Muscle layer of colon (tissue), 2 donors: ENCODE data around the gene C2CD2L.
A peak's percentile ranks its signal among the peaks of the same experiment; 100 is the strongest.
"Not testable (repeated sequence)": the region's sequence is repeated elsewhere in the genome, so short reads cannot be mapped to it uniquely, and the experiment has no call there.

ENCODE experiments used
- H3K27ac ChIP-seq: one replicate; pipeline ENCODE4 v1.7.0; 2013; ENCODE audit warnings: low read depth, mild to moderate bottlenecking, low read length, moderate library complexity
- H3K27me3 ChIP-seq, 2 donors: one replicate each; pipeline ENCODE4 v1.7.0; 2013; ENCODE audit warnings: low read length in 2 of 2, mild to moderate bottlenecking in 2 of 2; ENCODE audit not compliant: insufficient read depth in 2 of 2, control insufficient read depth in 1 of 2
- H3K36me3 ChIP-seq: one replicate; pipeline ENCODE4 v1.7.0; 2013; ENCODE audit warnings: mild to moderate bottlenecking, low read length; ENCODE audit not compliant: insufficient read depth
- H3K4me1 ChIP-seq: one replicate; pipeline ENCODE4 v1.7.0; 2013; ENCODE audit warnings: mild to moderate bottlenecking, low read length; ENCODE audit not compliant: insufficient read depth
- H3K4me3 ChIP-seq, 2 donors: one replicate each; pipeline ENCODE4 v1.7.0; 2013; ENCODE audit warnings: low read length in 2 of 2, low read depth in 1 of 2, mild to moderate bottlenecking in 1 of 2, moderate library complexity in 1 of 2
- H3K9ac ChIP-seq: one replicate; pipeline ENCODE4 v1.7.0; 2013; ENCODE audit warnings: low read length
- H3K9me3 ChIP-seq: one replicate; pipeline ENCODE4 v1.7.0; 2013; ENCODE audit warnings: mild to moderate bottlenecking, low read length
- donor health status: abdominal sarcoma.
- donor health status: Adenocarcinoma of cecum.

C2CD2L gene

GRCh38 chr11:119095066-119095880 is 11.9 kb upstream of the C2CD2L start:
- Histone ChIP-seq H3K27me3 (no peaks in the 10 kb centered on the region), H3K9ac (peak overlapping the region; percentile 35), H3K27ac (peak overlapping the region; percentile 89), H3K4me3 (peak overlapping the region; percentile 57 to 79), H3K9me3 (no peaks in the 10 kb centered on the region), H3K36me3 (peaks cover 37% of the 10 kb centered on the region), H3K4me1 (peaks cover 25% of the 10 kb centered on the region)

- no peak overlapping the region for H3K27ac ChIP-seq
- no peak overlapping the region for H3K9ac ChIP-seq
- no peaks in the 10 kb centered on the region for H3K9me3 ChIP-seq
Measured at GRCh38 chr11:119099711-119100110, 7.4 kb upstream of the C2CD2L start.

GRCh38 chr11:119100246-119100970 is 6.7 kb upstream of the C2CD2L start:
- no peaks in the 10 kb centered on the region for H3K27me3 ChIP-seq
- peak overlapping the region in 1 of 2 donors; percentile 78 for H3K4me3 ChIP-seq
- H3K36me3 ChIP-seq: peaks cover 22% of the 10 kb centered on the region
- H3K4me1 ChIP-seq: peaks cover 18% of the 10 kb centered on the region
- H3K9me3 ChIP-seq: no peaks in the 10 kb centered on the region
- H3K27ac ChIP-seq: no peak overlapping the region
- H3K9ac ChIP-seq: no peak overlapping the region

More at GRCh38 chr11:119099711-119100110, 7.4 kb upstream of the C2CD2L start:
- H3K4me1 ChIP-seq: peaks cover 18% of the 10 kb centered on the region
- no peak overlapping the region for H3K4me3 ChIP-seq
- no peaks in the 10 kb centered on the region for H3K27me3 ChIP-seq
- H3K36me3 ChIP-seq: peaks cover 22% of the 10 kb centered on the region

- H3K36me3 ChIP-seq: peaks cover 22% of the 10 kb centered on the region
Measured at GRCh38 chr11:119100994-119101758, 6.0 kb upstream of the C2CD2L start.

GRCh38 chr11:119101759-119102423 is 5.3 kb upstream of the C2CD2L start, which contains the start of gene DPAGT1:
TSS of gene DPAGT1 (minus strand) at chr11:119101853. CDS start at chr11:119101655, 198 bp downstream.
- Histone ChIP-seq H3K9me3 (no peaks in the 10 kb centered on the region), H3K27me3 (no peaks in the 10 kb centered on the region), H3K36me3 (peaks cover 16% of the 10 kb centered on the region), H3K9ac (peak within 1 kb of the TSS; percentile 72), H3K4me1 (peaks cover 21% of the 10 kb centered on the region), H3K4me3 (peak within 1 kb of the TSS; percentile 78 to 86), H3K27ac (peak within 1 kb of the TSS; percentile 81)

More at GRCh38 chr11:119100994-119101758, 6.0 kb upstream of the C2CD2L start:
- Histone ChIP-seq H3K27me3 (no peaks in the 10 kb centered on the region), H3K4me3 (peak overlapping the region; percentile 78 to 86), H3K9ac (peak overlapping the region; percentile 72), H3K9me3 (no peaks in the 10 kb centered on the region), H3K27ac (peak overlapping the region; percentile 81), H3K4me1 (peaks cover 15% of the 10 kb centered on the region)

GRCh38 chr11:119103161-119103664 is 3.9 kb upstream of the C2CD2L start:
- H3K9ac ChIP-seq, H3K27me3 ChIP-seq, H3K9me3 ChIP-seq, H3K36me3 ChIP-seq, H3K4me3 ChIP-seq: not testable (repeated sequence)
- H3K27ac ChIP-seq: peak overlapping the region; percentile 81
- peaks cover 24% of the 10 kb centered on the region for H3K4me1 ChIP-seq

GRCh38 chr11:119103793-119104192 is 3.4 kb upstream of the C2CD2L start:
- H3K36me3 ChIP-seq: no peaks in the 10 kb centered on the region
- no peak overlapping the region for H3K9ac ChIP-seq
- H3K27ac ChIP-seq: no peak overlapping the region
- H3K4me3 ChIP-seq: no peak overlapping the region
- H3K9me3 ChIP-seq: no peaks in the 10 kb centered on the region
- H3K4me1 ChIP-seq: peaks cover 30% of the 10 kb centered on the region
- H3K27me3 ChIP-seq: no peaks in the 10 kb centered on the region

GRCh38 chr11:119107538-119108145 is 498 bp downstream of the C2CD2L start:
- Histone ChIP-seq H3K9me3 (no peaks in the 10 kb centered on the region), H3K27ac (peak overlapping the region; percentile 80), H3K27me3 (no peaks in the 10 kb centered on the region), H3K4me1 (peaks cover 27% of the 10 kb centered on the region), H3K9ac (peak overlapping the region; percentile 44), H3K4me3 (peak overlapping the region; percentile 58 to 91), H3K36me3 (peaks cover 17% of the 10 kb centered on the region)

GRCh38 chr11:119108146-119108856 is 1.2 kb downstream of the C2CD2L start:
- Histone ChIP-seq H3K9ac (peak overlapping the region; percentile 44), H3K27me3 (no peaks in the 10 kb centered on the region), H3K36me3 (peaks cover 17% of the 10 kb centered on the region), H3K9me3 (no peaks in the 10 kb centered on the region), H3K4me3 (peak overlapping the region; percentile 58 to 91), H3K4me1 (peaks cover 27% of the 10 kb centered on the region), H3K27ac (peak overlapping the region; percentile 80)

- Histone ChIP-seq H3K4me3 (peak overlapping the region in 1 of 2 donors; percentile 58), H3K27ac (no peak overlapping the region), H3K27me3 (no peaks in the 10 kb centered on the region), H3K36me3 (peaks cover 22% of the 10 kb centered on the region), H3K9ac (peak overlapping the region; percentile 44), H3K4me1 (peaks cover 27% of the 10 kb centered on the region), H3K9me3 (no peaks in the 10 kb centered on the region)
Measured at GRCh38 chr11:119108857-119109221, 1.7 kb downstream of the C2CD2L start.
